GM04504 (cell line): Measurements from ENCODE around the gene CR1L.
A peak's percentile ranks its signal among the peaks of the same experiment; 100 is the strongest.
"Not testable (repeated sequence)": the region's sequence is repeated elsewhere in the genome, so short reads cannot be mapped to it uniquely, and the experiment has no call there.

Experiments used
- DNase-seq: peaks from one replicate; pipeline ENCODE4 v3.0.0-alpha.2; 2012; ENCODE audit warnings: low read depth

The CR1L gene

DNA sequence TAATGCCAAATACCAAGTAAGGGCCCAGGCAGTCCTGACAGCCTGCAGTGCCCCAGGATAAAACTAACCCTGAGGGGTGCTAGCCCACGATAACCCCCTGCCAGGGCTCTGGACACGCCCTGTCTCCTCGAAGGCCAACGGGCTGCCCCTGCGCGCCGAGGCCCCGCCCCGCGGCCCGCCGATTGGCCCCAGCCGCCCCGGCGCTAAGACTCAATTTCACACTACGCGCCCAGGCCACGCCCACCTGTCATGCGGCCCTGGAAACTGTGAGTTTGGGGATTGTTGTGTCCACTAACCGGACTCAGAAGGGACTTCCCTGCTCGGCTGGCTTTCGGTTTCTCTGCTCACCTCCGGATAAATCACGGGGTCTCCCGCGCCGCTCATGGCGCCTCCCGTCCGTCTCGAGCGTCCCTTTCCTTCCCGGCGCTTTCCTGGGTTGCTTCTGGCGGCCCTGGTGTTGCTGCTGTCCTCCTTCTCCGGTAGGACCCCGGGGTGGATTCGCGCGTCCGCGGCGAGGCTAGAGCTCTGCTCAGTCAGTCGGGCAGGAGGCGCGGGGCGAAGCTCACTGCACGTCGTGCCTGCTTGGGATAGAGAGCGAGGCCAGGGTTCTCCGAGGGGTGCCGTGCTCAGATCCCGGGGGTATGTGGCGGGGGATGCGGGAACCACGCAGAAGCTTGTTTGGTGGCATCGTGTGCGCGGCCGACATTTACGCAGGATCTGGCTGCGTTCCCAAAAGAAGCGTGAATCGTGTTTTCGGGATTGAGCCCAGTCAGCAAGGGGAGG, at the start of gene CR1L:
Gene CR1L (plus strand): TSS at position 282 of the 783 bp plus-strand sequence. CDS start 101 bp downstream, at position 383.
- DNase-seq = peak; percentile 15

DNA sequence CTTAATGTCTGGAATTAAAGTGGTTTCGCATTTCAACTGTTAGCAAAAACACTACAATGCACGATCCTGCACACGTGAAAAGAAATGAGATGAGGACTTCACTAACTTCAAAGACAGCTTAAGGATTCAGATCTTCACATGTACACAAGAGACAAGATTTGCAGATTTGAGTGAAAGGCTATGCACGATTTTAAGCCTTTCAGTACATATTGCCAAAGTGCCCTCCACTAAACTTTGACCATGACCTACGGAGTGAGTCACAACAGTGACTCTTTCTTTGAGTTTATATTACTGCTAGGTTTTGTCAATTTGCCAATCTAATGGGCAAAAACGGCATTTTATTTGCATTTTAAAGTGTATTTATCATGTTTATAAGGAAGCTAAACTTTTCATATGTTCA, 41.2 kb upstream of the CR1L start:
- DNase-seq = no peak

DNA sequence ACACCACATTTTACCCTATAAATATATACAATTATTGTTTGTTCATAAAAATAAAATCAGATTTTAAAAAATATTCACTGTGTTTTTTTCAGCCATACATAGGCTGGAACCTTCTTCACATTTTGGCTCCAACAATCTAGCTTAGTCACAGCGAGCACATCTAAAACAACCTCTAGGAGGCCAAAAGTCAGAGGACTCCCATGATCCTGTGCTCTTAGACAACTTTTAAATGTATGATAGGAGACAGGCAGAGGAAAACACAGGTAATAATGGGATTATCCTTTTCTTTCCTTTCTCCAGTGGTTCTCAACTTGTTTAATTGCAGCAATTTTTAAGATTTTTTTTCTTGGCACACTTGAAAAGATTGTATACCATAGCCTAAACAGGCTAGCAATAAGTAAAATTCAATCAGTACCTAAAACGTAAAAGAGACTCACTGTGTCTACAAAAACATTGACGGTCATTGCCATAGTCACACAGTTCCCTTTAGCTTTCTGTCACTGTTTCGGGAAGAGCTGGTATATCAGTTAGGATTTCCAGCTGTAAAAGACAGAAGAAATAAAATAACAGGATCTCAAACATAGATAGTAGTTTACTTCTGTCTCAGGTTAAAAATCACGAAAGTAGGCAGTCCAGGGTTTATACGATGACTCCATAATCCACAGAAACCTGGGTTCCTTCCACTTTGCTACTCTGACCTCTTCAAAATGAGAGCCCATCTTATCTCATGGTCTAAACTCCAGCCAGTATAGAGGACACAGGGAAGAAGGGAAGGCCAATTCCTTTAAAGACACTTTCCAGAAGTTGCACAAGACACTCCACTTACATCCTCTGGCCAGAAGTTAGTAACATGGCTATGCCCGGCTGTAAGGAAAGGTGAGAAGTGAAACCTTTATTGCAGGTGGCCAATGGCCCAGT, 39.2 kb upstream of the CR1L start:
- DNase-seq = no peak

- DNase-seq = no peak
Observed at GRCh38 chr1:207606362-207606755, 38.6 kb upstream of the CR1L start.

DNA sequence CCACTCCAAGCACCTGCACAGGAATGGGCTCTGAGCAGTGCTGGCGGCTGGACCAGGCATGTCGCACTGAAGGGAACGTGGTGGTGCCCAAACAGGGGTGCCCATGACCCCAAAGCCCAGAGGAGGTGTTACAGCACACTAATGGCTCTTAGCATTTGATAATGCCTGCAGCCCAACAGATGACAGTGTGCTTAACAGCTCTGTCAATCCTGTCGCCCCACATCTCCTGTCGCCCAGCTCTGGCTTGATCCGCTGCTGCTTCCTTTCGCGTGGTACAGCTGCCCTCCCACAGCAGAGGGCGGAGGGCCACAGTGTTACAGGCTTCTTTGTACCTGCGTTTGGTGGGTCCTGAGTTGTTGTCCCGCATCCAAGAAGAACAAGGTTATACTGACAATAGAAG, 32.2 kb upstream of the CR1L start:
- DNase-seq = no peak

GRCh38 chr1:207619871-207620542, 24.9 kb upstream of the CR1L start:
- peak; percentile 7 for DNase-seq

- DNase-seq = no peak
Observed at GRCh38 chr1:207620543-207620893, 24.4 kb upstream of the CR1L start.

DNA sequence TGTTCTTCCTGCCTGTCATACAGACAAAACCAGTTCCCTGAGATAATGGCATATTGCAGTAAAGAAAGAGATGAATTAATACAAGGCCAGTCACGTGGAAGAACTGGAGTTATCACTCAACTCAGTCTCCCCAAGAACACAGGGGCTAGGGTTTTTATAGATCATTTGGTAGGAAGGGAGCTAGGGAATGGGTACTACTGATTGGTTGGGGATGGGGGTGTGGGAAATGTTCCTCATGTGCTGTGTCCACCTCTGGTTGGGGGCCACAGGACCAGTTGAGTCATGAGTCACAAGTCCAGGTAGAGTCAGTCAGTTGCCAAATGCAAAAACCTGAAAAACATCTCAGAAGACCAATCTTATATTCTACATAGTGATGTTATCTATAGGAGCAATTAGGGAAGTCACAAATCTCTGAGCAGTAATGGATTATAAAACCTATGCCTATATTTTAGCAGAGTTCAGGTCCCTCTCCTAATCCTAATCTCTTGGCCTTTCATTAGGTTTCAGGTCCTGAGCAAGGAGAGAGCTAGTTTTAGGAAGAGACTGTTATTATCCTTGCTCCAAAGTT, 19.3 kb upstream of the CR1L start:
- DNase-seq = not testable (repeated sequence)

DNA sequence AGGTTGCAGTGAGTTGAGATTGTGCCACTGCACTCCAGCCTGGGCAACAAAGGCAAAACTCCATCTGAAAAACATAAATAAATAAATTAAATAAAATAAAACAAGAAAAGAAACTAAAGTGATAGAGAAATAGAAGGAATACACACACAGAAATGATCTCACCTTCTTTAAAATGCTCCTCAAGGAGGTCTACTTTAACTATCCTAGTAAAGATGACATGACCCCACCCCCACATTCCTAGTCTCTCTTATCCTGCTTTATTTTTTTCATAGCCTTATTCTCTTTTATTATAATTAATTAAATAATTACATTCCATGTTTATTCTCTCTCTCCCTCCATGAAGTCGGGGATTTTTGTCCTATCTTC, 18.0 kb upstream of the CR1L start:
- no peak for DNase-seq

DNA sequence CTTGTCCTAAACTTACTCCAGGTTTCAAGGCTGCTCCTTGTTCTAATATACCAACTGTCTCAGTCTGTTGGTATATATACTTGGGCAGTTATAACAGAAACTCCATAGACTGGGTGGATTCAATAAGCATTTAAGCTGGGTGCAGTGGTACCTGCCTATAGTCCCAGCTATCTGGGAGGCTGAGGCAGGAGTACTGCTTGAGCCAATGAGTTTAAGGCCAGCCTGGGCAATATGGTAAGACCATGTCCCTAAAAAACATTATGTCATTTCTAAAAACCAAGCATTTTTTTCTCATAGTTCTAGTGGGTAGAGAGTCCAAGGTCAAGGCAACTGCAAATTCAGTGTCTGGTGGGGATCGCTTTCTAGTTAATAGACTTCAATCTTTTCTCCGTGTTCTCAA, 17.4 kb upstream of the CR1L start:
- no peak for DNase-seq

DNA sequence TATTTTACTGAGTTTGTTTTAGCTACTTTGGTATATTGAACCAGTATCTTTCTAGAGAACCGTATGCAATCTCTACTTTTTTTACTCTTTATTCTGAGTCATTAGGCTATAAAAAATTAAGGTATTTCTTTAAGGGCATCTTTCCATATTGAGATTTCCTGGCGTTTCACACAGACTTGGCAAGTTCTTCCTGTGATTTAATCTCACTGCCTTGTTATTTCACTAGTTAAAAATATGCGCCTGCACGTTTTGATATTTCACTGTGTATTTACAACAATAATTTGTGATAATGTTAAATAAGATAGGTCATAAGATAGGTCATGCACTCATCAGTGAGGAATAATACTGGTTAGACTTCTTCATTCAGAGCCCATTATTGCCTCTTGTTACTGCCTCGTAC, 16.2 kb upstream of the CR1L start:
- DNase-seq = no peak

- DNase-seq = no peak
Observed at GRCh38 chr1:207631137-207631536, 13.8 kb upstream of the CR1L start.

GRCh38 chr1:207633226-207633625, 11.7 kb upstream of the CR1L start:
- DNase-seq = no peak

DNA sequence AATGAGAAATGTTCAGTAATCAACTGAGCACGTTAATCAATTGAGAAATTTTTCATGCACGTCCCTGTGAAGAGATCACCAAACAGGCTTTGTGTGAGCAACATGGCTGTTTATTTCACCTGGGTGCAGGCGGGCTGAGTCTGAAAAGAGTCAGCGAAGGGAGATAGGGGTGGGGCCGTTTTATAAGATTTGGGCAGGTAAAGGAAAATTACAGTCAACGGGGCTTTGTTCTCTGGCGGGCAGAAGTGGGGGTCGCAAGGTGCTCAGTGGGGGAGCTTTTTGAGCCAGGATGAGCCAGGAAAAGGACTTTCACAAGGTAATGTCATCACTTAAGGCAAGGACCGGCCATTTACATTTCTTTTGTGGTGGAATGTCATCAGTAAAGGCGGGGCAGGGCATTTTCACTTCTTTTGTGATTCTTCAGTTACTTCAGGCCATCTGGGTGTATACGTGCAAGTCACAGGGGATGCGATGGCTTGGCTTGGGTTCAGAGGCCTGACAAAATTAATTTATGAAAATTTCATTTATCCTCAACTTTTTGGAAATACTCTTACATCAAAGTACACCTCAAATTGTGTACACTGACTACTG, 11.1 kb upstream of the CR1L start:
- DNase-seq = not testable (repeated sequence)

DNA sequence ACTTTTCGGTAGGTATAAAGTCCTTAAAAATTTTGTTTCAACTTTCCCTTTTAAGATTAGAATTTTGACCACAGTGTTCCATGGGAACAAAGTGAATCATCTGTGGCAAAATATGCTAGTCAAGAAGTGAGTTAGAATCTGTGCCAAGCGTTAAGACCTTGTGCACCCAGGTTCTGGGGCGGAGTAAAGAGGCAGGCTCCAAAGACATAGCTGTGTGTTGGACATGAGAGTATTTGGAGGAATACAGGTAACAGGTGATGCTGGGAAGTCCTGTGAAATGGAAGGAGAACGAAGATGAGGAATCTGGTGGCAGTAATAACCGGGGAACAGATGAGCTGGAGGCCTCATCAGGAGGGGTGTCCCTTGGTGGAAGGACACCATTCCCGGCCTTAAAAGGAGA, 10.6 kb upstream of the CR1L start:
- DNase-seq = not testable (repeated sequence)

- DNase-seq = not testable (repeated sequence)
Observed at GRCh38 chr1:207635569-207636186, 9.3 kb upstream of the CR1L start.

DNA sequence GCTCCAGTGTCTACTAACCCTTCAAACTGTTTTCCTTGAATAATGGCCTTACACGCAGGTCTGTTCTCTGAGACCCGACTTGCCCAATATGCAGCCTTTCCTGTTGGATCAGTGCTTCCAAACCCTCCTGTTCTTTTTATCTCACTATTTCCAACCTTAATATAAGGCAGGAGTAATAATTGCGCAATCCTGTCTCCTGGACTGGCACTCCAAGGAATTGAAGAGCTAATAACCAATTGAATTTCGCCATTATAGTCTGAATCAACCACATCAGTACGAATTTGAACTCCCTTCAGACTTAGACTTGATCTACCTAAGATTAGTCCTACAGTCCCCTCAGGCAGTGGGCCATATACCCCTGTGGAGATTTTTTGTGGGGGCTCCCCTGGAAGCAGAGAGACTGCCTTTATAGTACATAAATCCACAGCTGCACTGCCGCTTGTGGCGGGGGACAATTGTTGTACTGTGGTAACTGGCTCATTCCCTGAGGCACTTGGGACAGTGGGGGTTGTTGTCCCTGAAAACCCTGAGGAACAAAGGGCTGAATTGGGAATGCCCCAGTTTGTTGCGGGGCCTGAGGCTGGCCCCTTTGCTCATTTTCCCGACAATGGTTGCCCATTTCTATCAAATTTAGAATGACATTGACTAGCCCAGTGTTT, 6.3 kb upstream of the CR1L start:
- not testable (repeated sequence) for DNase-seq

- DNase-seq = not testable (repeated sequence)
Observed at GRCh38 chr1:207639362-207639761, 5.6 kb upstream of the CR1L start.

DNA sequence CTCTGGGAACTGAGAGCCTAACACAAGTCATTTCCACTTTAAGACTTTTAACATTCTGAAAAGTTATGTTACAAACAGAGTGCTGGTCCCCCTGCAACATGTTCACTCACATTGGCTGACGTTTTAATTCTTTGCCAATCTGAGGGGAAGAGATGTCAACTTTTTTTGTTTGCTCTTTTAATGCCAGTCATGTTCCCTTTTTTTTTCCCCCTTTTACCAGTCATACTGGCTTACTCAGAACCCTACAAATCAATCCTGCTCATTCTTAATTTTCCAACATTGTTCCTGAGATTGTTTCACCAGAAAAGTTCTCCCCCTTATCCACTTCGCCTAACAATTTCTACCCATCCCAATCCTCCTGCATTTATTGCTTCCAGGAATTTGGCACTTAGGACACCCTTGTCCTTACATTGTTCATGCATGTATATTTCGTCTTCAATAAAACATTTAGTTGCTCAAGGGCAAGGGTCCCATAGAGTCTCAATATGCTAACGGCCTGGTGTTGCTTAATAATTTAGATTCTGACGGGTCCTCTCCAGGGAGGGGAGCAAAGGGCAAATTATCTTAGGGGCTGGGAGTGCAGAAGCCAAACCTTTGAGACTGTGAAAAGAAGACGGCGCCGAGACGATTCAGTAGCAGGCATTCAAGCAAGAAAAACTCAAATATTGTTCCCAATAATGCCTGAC, 624 bp upstream of the CR1L start:
- no peak for DNase-seq

DNA sequence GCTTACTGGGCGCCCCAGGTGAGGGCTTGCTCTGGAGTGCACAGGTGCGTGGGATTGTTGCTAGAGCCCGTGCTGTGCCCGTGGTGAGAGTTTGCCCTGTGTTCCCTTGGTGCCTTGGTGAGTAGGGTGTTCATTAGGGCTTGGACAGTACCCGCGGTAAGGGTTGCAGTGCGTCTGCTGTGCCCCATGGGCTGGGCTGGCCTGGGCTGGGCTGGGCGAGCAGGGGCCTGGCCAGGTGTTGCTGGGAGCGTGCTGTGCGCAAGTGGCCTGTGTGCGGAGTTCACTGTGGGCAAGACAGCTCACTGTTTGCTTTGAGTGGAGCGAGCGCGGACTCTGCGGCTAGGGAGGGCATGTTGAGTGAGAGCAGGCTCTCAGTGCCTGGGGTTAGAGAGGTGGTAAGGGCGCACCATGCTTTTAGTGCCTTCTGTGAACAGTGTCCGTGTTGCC, 725 bp downstream of the CR1L start:
- DNase-seq = no peak
